Pons (tissue), 1 donor: Measurements from ENCODE around the gene PTTG1IP.
"Not testable (repeated sequence)": the region's sequence is repeated elsewhere in the genome, so short reads cannot be mapped to it uniquely, and the experiment has no call there.

Source experiments
- DNase-seq: peaks from one replicate; pipeline ENCODE4 v3.0.0-alpha.2; 2016; ENCODE audit warnings: low spot score

PTTG1IP gene

GRCh38 chr21:44880405-44881197 is 7.1 kb upstream of the PTTG1IP start:
- DNase-seq = peak; percentile 72

GRCh38 chr21:44879238-44879637 is 5.7 kb upstream of the PTTG1IP start:
- not testable (repeated sequence) for DNase-seq

- peak; percentile 63 for DNase-seq
Observed at GRCh38 chr21:44878053-44878982, 4.8 kb upstream of the PTTG1IP start.

GRCh38 chr21:44876849-44877575 is 3.5 kb upstream of the PTTG1IP start:
- no peak for DNase-seq

GRCh38 chr21:44875316-44875700 is 1.8 kb upstream of the PTTG1IP start:
- peak; percentile 33 for DNase-seq

GRCh38 chr21:44874497-44875315 is 1.2 kb upstream of the PTTG1IP start:
- peak; percentile 20 for DNase-seq

GRCh38 chr21:44874240-44874496 is 678 bp upstream of the PTTG1IP start:
- DNase-seq = peak; percentile 24

- DNase-seq = no peak
Observed at GRCh38 chr21:44872649-44873355, 688 bp downstream of the PTTG1IP start.

- peak; percentile 22 for DNase-seq
Observed at GRCh38 chr21:44872323-44872648, 1.2 kb downstream of the PTTG1IP start.

GRCh38 chr21:44871576-44872269 is 1.8 kb downstream of the PTTG1IP start:
- DNase-seq = peak; percentile 36

- DNase-seq = peak; percentile 42
Observed at GRCh38 chr21:44870748-44871495, 2.6 kb downstream of the PTTG1IP start.

- DNase-seq = peak; percentile 13
Observed at GRCh38 chr21:44869781-44870747, 3.4 kb downstream of the PTTG1IP start.

GRCh38 chr21:44868707-44869106 is 4.8 kb downstream of the PTTG1IP start:
- no peak for DNase-seq

GRCh38 chr21:44867999-44868700 is 5.3 kb downstream of the PTTG1IP start:
- DNase-seq = no peak

- no peak for DNase-seq
Observed at GRCh38 chr21:44867464-44867863, 6.0 kb downstream of the PTTG1IP start.

GRCh38 chr21:44866780-44867179 is 6.7 kb downstream of the PTTG1IP start:
- no peak for DNase-seq

- peak; percentile 37 for DNase-seq
Observed at GRCh38 chr21:44865561-44866280, 7.8 kb downstream of the PTTG1IP start.
